Stimulated activated naive CD8-positive, alpha-beta T cell treated with anti-CD3 and anti-CD28 coated beads, Interleukin-15, amount 100 ng/mL, for 72 hours (primary cell): ENCODE measurements around the gene TBC1D16.
A peak's percentile ranks its signal among the peaks of the same experiment; 100 is the strongest.

Experiments
- ATAC-seq: fragments of 150-1000 bp; cut with Tn5 transposase; 2 replicates; pipeline ENCODE4 v1.10.0; 2021; ENCODE audit warnings: mild to moderate bottlenecking, moderate library complexity
- DNase-seq, 2 donors: peaks; one replicate each; pipeline ENCODE4 v3.0.0; 2021 to 2022
- H3K27ac Mint-ChIP-seq, 2 donors: one replicate each; pipeline ENCODE4 v1.8.0; 2022; ENCODE audit warnings: mild to moderate bottlenecking in 2 of 2, mixed read lengths in 2 of 2, moderate library complexity in 2 of 2
- H3K27me3 Mint-ChIP-seq: one replicate; pipeline ENCODE4 v1.8.0; 2022; ENCODE audit warnings: mixed read lengths
- H3K4me1 Mint-ChIP-seq: one replicate; pipeline ENCODE4 v1.8.0; 2022; ENCODE audit warnings: mild to moderate bottlenecking, mixed read lengths
- H3K4me3 Mint-ChIP-seq, 2 donors: one replicate each; pipeline ENCODE4 v1.8.0; 2022; ENCODE audit warnings: mild to moderate bottlenecking in 2 of 2, mixed read lengths in 2 of 2, moderate library complexity in 1 of 2
- H3K9me3 Mint-ChIP-seq, 2 donors: one replicate each; pipeline ENCODE4 v1.8.0; 2022; ENCODE audit warnings: mixed read lengths in 2 of 2

Gene TBC1D16

GRCh38 chr17:80033840-80034239 lies 1.8 kb downstream of the TBC1D16 start:
- peaks cover 28% of the 10 kb centered on the region for H3K27me3 Mint-ChIP-seq
- H3K4me1 Mint-ChIP-seq, result peaks cover 28% of the 10 kb centered on the region
- H3K27ac Mint-ChIP-seq, result no peak overlapping the region
- DNase-seq (no peak), ATAC-seq (no peak)
- no peak overlapping the region for H3K4me3 Mint-ChIP-seq
- H3K9me3 Mint-ChIP-seq, result no peaks in the 10 kb centered on the region

DNA sequence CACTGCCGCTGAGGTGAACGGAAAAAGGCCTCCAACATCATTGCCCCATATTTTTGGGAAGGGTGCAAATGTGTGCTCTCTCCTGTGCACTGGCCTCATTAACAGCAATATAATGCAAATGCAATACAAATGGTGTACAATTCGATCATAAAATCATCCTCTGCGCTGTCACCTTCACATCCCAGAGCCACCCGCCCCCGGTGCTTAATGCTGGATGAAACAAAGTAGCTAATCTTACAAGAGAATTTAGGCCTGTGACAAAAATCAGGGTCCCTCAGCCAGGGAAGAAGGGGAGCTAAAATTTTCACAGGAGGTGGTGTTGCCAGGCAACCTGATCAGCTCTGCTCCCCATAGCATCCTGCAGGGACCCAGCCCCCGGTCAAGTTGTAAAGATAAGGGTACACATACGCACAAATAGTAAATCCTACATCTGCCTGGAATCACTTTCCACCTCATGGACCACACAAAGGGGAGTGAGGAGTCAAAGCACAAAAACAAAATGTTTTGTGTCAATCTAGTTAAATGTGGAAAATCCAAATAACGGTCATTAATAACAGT lies 3.0 kb downstream of the TBC1D16 start:
- Mint-ChIP-seq H3K4me3 (no peak overlapping the region), H3K27me3 (peaks cover 22% of the 10 kb centered on the region), H3K9me3 (no peaks in the 10 kb centered on the region), H3K4me1 (peaks cover 29% of the 10 kb centered on the region), H3K27ac (no peak overlapping the region)
- no peak for DNase-seq
- ATAC-seq, result no peak

GRCh38 chr17:80031691-80032430 lies 3.8 kb downstream of the TBC1D16 start:
- Mint-ChIP-seq H3K4me1 (peaks cover 24% of the 10 kb centered on the region), H3K27ac (no peak overlapping the region), H3K27me3 (peaks cover 15% of the 10 kb centered on the region), H3K4me3 (no peak overlapping the region), H3K9me3 (no peaks in the 10 kb centered on the region)
- DNase-seq (no peak), ATAC-seq (no peak)

DNA sequence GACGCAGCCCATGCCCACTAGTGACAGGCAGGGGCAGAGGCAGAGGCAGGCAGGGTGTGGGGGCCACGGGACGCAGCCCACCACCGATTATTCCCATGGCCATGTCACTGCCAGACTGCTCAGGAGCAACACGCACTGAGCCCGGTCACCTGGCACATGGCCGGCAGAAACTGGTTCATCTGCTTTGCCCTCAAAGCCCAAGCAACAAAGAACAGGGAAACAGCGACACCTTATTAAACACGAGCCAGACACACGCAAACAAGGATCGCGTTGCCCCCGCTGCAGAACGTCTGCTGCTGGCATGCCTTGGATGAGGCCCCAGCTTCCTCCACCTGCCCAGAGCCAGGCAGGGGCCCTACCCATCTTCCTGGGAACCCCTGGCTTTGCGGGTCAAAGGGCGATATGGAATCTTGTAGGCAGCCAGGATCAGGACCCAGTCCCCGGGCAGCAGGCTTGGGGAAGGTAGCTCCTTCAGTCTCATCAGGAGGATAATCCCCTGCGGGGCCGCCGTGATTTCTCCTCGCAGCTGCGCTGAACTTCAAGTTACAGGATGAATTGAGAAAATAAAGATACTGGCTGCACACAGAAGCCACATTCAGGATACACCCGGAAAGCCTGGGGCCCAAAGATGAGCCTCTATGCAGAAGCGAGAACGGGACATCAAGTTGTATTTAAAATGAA lies 4.8 kb downstream of the TBC1D16 start:
- no peak overlapping the region for H3K4me3 Mint-ChIP-seq
- H3K4me1 Mint-ChIP-seq, result peaks cover 20% of the 10 kb centered on the region
- ATAC-seq (no peak), DNase-seq (no peak)
- peaks cover 15% of the 10 kb centered on the region for H3K27me3 Mint-ChIP-seq
- H3K27ac Mint-ChIP-seq, result no peak overlapping the region
- H3K9me3 Mint-ChIP-seq, result no peaks in the 10 kb centered on the region

DNA sequence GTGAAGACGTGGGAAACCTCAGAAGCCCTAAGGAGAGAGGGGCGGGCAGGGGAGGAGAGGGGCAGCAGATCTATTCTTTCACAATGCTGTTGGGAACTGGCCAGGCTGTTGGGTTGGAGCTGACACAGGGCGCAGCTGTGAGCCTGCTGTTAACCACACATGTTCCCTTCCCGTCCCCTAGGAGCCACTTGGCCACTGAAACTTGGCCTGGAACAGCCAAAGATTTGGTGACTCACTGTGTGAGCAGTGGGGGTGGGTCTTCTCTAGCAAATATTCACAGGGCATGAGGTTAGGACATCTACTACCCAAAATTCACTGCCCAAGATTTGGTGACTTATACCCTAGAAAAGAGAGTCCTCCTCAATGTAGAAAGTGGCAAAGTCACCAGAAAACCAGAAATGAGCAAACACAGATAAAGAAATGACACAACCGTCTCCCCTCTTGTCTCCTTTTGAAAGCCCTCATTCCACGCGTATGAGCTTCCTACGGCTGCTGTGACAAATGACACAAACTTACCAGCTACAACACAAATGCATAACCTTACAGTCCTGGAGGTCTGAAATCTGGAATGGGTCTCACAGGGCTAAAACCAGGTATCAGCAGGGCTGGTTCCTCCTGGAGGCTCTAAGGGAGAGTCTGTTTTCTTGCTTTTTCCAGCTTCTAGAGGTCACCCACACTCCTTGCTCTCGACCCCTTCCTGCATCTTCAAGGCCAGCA lies 6.3 kb downstream of the TBC1D16 start:
- ATAC-seq (peak; percentile 43), DNase-seq (no peak)
- Mint-ChIP-seq H3K27me3 (peaks cover 4% of the 10 kb centered on the region), H3K9me3 (no peaks in the 10 kb centered on the region), H3K27ac (no peak overlapping the region), H3K4me1 (peaks cover 14% of the 10 kb centered on the region), H3K4me3 (no peak overlapping the region)

DNA sequence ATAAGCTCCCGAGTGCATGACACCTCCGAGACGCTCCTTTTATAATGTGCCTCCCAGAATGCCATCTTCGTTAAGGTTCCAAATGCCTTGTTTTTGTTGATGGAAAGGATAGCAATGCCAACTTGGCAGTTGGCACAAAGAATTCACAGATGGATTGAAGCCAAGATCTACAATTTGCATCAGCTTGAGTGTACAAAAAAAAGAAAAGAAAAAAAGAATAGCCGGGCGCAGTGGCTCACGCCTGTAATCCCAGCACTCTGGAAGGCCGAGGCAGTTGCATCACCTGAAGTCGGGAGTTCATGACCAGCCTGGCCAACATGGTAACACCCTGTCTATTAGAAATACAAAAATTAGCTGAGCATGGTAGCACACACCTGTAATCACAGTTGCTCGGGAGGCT lies 7.6 kb downstream of the TBC1D16 start:
- Mint-ChIP-seq H3K27ac (no peak overlapping the region), H3K9me3 (no peaks in the 10 kb centered on the region), H3K27me3 (no peaks in the 10 kb centered on the region), H3K4me3 (no peak overlapping the region), H3K4me1 (peaks cover 14% of the 10 kb centered on the region)
- ATAC-seq, result no peak
- DNase-seq, result no peak

DNA sequence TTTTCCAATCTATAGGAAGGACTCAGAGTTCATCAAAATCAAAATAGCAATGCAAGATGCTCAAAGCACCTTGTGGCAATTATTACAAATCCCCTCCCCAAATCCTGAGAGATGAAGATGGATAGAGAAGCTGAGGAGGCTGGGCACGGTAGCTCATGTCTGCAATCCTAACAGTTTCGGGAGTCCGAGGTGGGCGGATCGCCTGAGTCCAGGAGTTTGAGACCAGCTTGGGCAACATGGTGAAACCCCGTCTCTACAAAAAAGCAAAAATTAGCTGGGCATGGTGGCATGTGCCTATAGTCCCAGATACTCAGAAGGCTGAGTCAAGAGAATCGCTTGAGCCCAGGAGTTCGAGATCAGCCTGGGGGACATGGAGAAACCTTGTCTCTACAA lies 8.6 kb downstream of the TBC1D16 start:
- Mint-ChIP-seq H3K27ac (no peak overlapping the region), H3K4me3 (no peak overlapping the region), H3K4me1 (peaks cover 14% of the 10 kb centered on the region), H3K9me3 (no peaks in the 10 kb centered on the region), H3K27me3 (no peaks in the 10 kb centered on the region)
- ATAC-seq (no peak), DNase-seq (no peak)

GRCh38 chr17:80026359-80027042 lies 9.2 kb downstream of the TBC1D16 start:
- peaks cover 10% of the 10 kb centered on the region for H3K4me1 Mint-ChIP-seq

DNA sequence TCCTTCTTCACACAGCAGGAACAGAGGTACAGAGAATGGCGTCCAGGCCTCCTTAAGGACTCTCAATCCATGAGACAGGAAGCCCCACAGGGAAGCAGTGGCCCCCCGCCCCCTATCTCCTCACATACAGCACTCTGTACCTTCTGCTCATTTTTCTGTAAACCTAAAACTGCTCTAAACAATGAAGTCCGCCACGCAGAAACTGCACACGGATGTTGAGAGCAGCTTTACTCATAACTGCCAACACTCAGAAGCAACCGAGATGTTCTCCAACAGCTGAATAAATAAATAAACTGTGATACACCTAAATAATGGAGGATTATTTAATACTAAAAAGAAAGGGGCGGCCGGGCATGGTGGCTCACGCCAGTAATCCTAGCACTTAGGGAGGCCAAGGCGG lies 9.9 kb downstream of the TBC1D16 start:
- Mint-ChIP-seq H3K27ac (no peak overlapping the region), H3K27me3 (no peaks in the 10 kb centered on the region), H3K9me3 (no peaks in the 10 kb centered on the region), H3K4me3 (no peak overlapping the region), H3K4me1 (peaks cover 10% of the 10 kb centered on the region)
- DNase-seq (no peak), ATAC-seq (no peak)

More at GRCh38 chr17:80026359-80027042, 9.2 kb downstream of the TBC1D16 start:
- Mint-ChIP-seq H3K27ac (no peak overlapping the region), H3K27me3 (no peaks in the 10 kb centered on the region), H3K4me3 (no peak overlapping the region), H3K9me3 (no peaks in the 10 kb centered on the region)
- DNase-seq (no peak), ATAC-seq (no peak)

DNA sequence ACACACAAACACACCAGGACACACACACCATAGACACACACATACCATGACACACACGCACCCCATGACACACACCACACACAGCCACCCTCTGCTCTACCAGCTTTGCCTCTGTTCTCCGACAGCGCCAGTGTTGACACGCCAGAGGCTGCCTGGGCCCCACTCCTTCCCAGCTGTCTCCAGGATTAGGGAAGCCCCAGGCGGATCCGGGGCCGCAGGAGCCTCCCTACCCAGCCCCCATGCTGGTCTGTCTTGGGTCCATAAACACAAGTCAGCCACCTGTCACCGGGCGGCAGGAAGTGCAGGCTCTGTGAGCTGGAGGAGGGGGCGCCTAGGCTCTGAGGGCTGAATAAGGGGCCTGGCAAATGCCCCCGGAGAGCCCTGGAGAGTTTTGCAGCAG lies 10.5 kb downstream of the TBC1D16 start:
- Mint-ChIP-seq H3K4me1 (peaks cover 10% of the 10 kb centered on the region), H3K9me3 (no peaks in the 10 kb centered on the region), H3K4me3 (no peak overlapping the region), H3K27ac (no peak overlapping the region), H3K27me3 (no peaks in the 10 kb centered on the region)
- DNase-seq (no peak), ATAC-seq (no peak)

GRCh38 chr17:80024206-80024972 lies 11.3 kb downstream of the TBC1D16 start:
- no peak for DNase-seq
- Mint-ChIP-seq H3K27ac (no peak overlapping the region), H3K27me3 (no peaks in the 10 kb centered on the region), H3K9me3 (no peaks in the 10 kb centered on the region), H3K4me3 (no peak overlapping the region), H3K4me1 (peaks cover 7% of the 10 kb centered on the region)
- peak; percentile 31 for ATAC-seq

DNA sequence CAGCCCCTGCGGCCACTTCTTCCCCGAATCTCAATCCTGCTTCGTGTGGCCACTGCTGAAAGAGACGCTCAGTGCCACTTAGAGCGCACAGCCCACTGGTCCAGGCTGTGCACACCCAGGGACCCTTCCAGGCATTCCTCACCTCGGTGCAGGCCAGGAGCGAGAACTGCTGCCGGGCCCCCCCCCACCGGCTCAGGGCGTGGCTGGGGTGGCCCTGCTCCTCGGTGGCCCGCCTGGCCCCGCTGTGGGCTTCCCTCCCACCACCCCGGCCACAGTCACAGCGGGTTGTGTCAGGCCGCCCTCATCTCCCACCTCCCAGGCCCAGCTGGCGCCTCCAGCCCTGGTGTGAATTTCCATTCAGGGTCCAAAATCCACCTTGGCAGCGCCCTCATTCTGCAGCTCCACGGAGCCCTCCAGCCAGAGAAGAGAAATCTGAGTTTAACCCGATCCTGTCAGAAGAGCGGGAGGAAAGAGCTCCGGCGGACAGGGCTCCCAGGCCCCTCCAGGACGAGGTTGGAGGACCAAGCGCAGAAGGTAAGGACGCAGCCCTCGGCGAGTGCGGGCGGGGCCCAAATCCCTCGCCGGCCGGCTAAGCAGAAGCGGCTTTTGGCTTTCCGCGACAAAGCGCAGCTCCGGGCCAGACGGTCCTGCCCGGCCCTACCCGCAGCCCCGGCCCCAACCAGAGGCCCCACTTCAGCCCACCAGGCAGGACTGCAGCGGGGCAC lies 12.0 kb downstream of the TBC1D16 start:
- Mint-ChIP-seq H3K27ac (no peak overlapping the region), H3K9me3 (no peaks in the 10 kb centered on the region), H3K4me1 (no peaks in the 10 kb centered on the region), H3K27me3 (no peaks in the 10 kb centered on the region), H3K4me3 (no peak overlapping the region)
- ATAC-seq, result peak; percentile 15
- DNase-seq, result no peak

DNA sequence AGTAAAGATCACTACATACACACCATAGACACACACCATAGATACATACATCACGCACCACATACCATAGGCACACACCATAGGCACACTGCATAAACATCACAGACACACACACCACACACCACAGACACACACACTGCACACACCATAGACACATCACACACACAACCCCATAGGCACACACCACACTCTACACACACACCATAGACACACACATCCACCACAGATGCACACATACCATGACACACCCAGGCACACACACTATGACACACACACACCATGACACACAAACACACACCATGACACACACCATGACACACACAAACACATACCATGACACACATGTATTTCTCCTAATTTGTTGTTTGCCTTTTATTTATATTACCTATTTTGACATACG lies 14.1 kb downstream of the TBC1D16 start:
- Mint-ChIP-seq H3K9me3 (no peaks in the 10 kb centered on the region), H3K27ac (no peak overlapping the region), H3K4me1 (no peaks in the 10 kb centered on the region), H3K4me3 (no peak overlapping the region), H3K27me3 (no peaks in the 10 kb centered on the region)
- DNase-seq (no peak), ATAC-seq (no peak)

DNA sequence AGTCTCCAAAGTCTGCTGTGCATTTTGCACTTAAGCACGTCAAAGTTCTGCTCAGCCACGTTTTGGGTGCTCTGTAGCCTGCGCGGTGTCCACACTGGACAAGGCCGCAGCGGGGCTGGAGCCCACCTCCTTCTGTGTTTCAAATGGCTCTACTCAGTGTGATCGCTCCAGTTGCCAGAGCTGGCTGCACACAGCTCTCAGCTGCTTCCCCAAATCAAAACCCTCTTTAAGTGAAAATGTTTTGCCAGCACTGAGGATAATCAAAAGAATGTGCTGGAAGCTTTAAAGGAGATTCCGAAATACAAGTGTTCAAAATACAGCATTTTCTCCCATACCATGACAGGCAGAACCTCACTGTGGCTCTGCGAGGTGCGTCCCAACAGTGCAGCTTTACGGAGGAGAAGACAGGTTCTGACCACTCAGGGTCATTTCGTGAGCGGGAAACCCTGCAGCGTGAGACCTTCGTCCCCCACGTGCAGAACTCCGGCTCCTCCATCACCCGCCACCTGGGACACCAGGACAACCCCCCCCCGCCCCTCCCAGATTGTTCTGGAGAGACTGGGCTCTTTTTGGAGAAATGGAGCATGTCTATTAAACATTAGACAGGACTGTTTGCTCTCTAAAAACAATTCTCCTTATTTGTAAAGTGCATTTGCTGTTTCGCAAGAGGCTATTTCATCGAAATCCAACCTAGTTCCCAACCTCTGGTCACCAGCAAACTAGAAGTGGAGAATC lies 16.6 kb downstream of the TBC1D16 start:
- no peaks in the 10 kb centered on the region for H3K9me3 Mint-ChIP-seq
- no peak overlapping the region for H3K27ac Mint-ChIP-seq
- no peaks in the 10 kb centered on the region for H3K4me1 Mint-ChIP-seq
- H3K27me3 Mint-ChIP-seq, result no peaks in the 10 kb centered on the region
- no peak overlapping the region for H3K4me3 Mint-ChIP-seq
- ATAC-seq (no peak), DNase-seq (no peak)
